Panc1 (cell line): ENCODE data around the gene ABAT. TPM values are rescaled to one million over a fixed set of nuclear protein-coding genes. Genes with fewer than 3 reads are reported as not detected.

Source experiments
- ATAC-seq: fragments of 200-7000 bp; cut with Tn5 transposase; 2 replicates; pipeline ENCODE4 v1.9.1; 2020; ENCODE audit warnings: mild to moderate bottlenecking, moderate library complexity
- BruUV-seq: library from RNA; stranded (reverse); fragments of 400-500 nt; replicated peaks from 2 replicates; lab custom pipeline; 2021; lab: Mats Ljungman, UMichigan
- CTCF ChIA-PET: fragments of 300-600 bp; sonication (Branson Sonifier 250); formaldehyde crosslinking; loops from one replicate; lab custom pipeline; 2022; ENCODE audit warnings: antibody characterized with exemption; lab: Charles Lee
- POLR2A ChIA-PET: fragments of 300-600 bp; sonication (Branson Sonifier 250); formaldehyde crosslinking; loops from one replicate; lab custom pipeline; 2022; ENCODE audit warnings: antibody characterized with exemption; lab: Charles Lee
- DNase-seq: peaks from one replicate; pipeline ENCODE4 v3.0.0-alpha.2; 2010; ENCODE audit warnings: low read depth, low spot score
- H3K27ac ChIP-seq: 2 replicates; pipeline ENCODE4 v1.5.1; 2011; ENCODE audit warnings: mild to moderate bottlenecking, low read length, inconsistent platforms
- H3K27me3 ChIP-seq: fragments of 200-500 bp; sonication (Bioruptor generic); 2 replicates; pipeline ENCODE4 v1.6.0; 2014; ENCODE audit warnings: low read length, inconsistent platforms; ENCODE audit not compliant: control insufficient read depth, insufficient read depth
- H3K36me3 ChIP-seq: fragments of 200-500 bp; sonication (Bioruptor generic); 2 replicates; pipeline ENCODE4 v1.5.1; 2014; ENCODE audit warnings: inconsistent platforms, mild to moderate bottlenecking, low read length, moderate library complexity; ENCODE audit not compliant: control insufficient read depth, insufficient read depth
- H3K4me1 ChIP-seq: 2 replicates; pipeline ENCODE4 v1.5.1; 2011; ENCODE audit warnings: inconsistent platforms, mild to moderate bottlenecking, low read length, moderate library complexity; ENCODE audit not compliant: control insufficient read depth, insufficient read depth
- H3K4me3 ChIP-seq, 2 experiments: 2 replicates each; pipeline ENCODE4 v1.5.1; 2011 to 2012; ENCODE audit warnings: low read depth in 2 of 2, low read length in 2 of 2, mild to moderate bottlenecking in 2 of 2, inconsistent platforms in 1 of 2, moderate library complexity in 1 of 2
- H3K9me3 ChIP-seq: fragments of 200-500 bp; sonication (Bioruptor generic); 2 replicates; pipeline ENCODE4 v1.5.1; 2014; ENCODE audit warnings: low read depth, mild to moderate bottlenecking, inconsistent platforms, low read length, moderate library complexity; ENCODE audit not compliant: control insufficient read depth, insufficient read depth
- CTCF ChIP-seq: fragments of 450-650 bp; IDR thresholded peaks from 2 replicates; pipeline ENCODE4 v1.5.1; 2017; ENCODE audit warnings: mild to moderate bottlenecking
- POLR2AphosphoS5 ChIP-seq: IDR thresholded peaks from 2 replicates; pipeline ENCODE4 v1.6.1; 2012; ENCODE audit warnings: mild to moderate bottlenecking, low read depth, low read length, moderate library complexity
- REST ChIP-seq, 2 experiments: IDR thresholded peaks; 2 replicates each; pipeline ENCODE4 v1.6.1; 2011 to 2012; ENCODE audit warnings: low read depth in 2 of 2, control low read depth in 1 of 2, low read length in 1 of 2, mild to moderate bottlenecking in 1 of 2, moderate library complexity in 1 of 2; ENCODE audit not compliant: insufficient read depth in 1 of 2
- SIN3A ChIP-seq: IDR thresholded peaks from 2 replicates; pipeline ENCODE4 v1.6.1; 2012; ENCODE audit warnings: low read depth, mild to moderate bottlenecking, low read length, moderate library complexity, borderline replicate concordance; ENCODE audit not compliant: insufficient read depth
- TCF7L2 ChIP-seq: IDR thresholded peaks from 2 replicates; pipeline ENCODE4 v1.6.1; 2011; ENCODE audit warnings: mild to moderate bottlenecking, low read depth, low read length, inconsistent platforms
- in situ Hi-C: cut with HindIII; loops from 2 replicates; pipeline ENCODE4 v1.10.0; 2016; ENCODE audit warnings: low sequenced_read_pairs, low pct_unique_long_range_greater_than_20kb
- intact Hi-C: fragments of 100-400 bp; cut with micrococcal nuclease; formaldehyde crosslinking; loops from one replicate; pipeline ENCODE4 v1.10.0; 2022; ENCODE audit not compliant: unreplicated experiment
- total RNA-seq: library from RNA; stranded (reverse); gene quantifications from one replicate; pipeline ENCODE4 v1.2.1, GENCODE V29; 2021; ENCODE audit not compliant: unreplicated experiment

The ABAT gene
- total RNA-seq, 1 experiment from 2014 or later, result 0.77 TPM

DNA sequence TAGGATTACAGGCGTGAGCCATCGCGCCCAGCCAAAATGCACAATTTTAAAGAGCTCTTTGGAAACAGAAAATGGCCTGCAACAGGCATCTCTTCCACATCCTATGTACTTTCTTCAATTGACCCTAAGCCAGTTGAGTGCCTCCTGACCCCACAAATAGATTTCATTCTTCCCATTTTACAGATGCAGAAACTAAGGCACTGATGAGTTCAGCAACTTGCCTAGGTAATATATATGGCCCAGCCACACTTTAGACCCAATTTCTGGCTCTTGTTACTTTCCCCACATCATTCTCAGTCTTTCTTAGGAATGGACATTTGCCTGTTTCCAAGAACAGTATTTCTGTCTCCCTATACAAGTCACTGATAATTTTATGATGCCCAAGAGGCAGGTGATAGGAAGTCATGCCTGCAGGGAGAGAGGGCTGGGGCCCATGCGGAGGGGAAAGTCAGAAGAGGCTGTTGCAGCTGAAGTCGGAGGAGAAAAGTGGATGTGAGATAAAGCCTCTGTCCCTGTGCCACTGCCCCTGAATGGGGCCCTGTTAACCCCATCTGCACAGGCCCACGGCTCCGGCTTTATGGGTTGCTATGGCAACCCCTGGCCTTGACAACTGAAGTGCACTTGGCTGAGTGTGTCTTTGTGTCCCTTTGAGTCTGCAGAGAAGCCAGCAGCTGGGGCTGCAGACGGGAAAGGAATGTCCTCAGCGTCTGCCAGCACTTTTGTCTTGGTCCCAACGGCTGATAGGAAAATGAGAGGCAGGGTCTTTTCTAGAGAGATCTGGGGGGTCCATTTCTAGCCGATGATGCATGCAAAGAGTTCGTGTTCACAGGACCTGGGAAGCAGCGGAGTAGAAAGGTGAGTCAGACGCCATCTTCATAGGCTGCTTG lies 45.9 kb downstream of the ABAT start:
- POLR2A ChIA-PET, result no interaction called here
- TF ChIP-seq TCF7L2 (no peak), REST (IDR thresholded peaks at IDR 0.05; ENCODE audit: insufficient read depth in 1 of 2, low read depth in 2 of 2, low read length in 1 of 2) (no peak), CTCF (no peak), POLR2AphosphoS5 (no peak), SIN3A (no peak)
- DNase-seq (no peak), ATAC-seq (no peak)
- Histone ChIP-seq H3K9me3 (no peaks in the 10 kb centered on the region), H3K4me3 (no peak overlapping the region), H3K27me3 (no peaks in the 10 kb centered on the region), H3K27ac (no peak overlapping the region), H3K4me1 (peaks cover 6% of the 10 kb centered on the region; the same call in 1 of the 2 replicates), H3K36me3 (no peaks in the 10 kb centered on the region)
- no TSS peak for BruUV-seq
- intact Hi-C loops (no loop called here), in situ Hi-C loops (no loop called here)
- CTCF ChIA-PET, result no interaction called here

GRCh38 chr16:8720967-8721308 lies 46.5 kb downstream of the ABAT start:
- Histone ChIP-seq H3K27me3 (no peaks in the 10 kb centered on the region), H3K9me3 (no peaks in the 10 kb centered on the region), H3K36me3 (no peaks in the 10 kb centered on the region), H3K27ac (no peak overlapping the region), H3K4me1 (peaks cover 6% of the 10 kb centered on the region; the same call in 1 of the 2 replicates), H3K4me3 (no peak overlapping the region)
- no TSS peak for BruUV-seq
- TF ChIP-seq SIN3A, result no peak
- ATAC-seq, result no peak; the same call in 1 of the 2 replicates
- in situ Hi-C loops (no loop called here), intact Hi-C loops (no loop called here)
- ChIA-PET POLR2A (no interaction called here), CTCF (no interaction called here)
- DNase-seq, result no peak
